Measurements from ENCODE around the gene CENPX. TPM values are rescaled to one million over a fixed set of nuclear protein-coding genes. Genes with fewer than 3 reads are reported as not detected.
A peak's percentile ranks its signal among the peaks of the same experiment; 100 is the strongest.

Gene CENPX
- total RNA-seq: 58.2 and 64.5 TPM in 2 replicates
- 83.2 and 84.3 TPM in 2 replicates for polyA plus RNA-seq

DNA sequence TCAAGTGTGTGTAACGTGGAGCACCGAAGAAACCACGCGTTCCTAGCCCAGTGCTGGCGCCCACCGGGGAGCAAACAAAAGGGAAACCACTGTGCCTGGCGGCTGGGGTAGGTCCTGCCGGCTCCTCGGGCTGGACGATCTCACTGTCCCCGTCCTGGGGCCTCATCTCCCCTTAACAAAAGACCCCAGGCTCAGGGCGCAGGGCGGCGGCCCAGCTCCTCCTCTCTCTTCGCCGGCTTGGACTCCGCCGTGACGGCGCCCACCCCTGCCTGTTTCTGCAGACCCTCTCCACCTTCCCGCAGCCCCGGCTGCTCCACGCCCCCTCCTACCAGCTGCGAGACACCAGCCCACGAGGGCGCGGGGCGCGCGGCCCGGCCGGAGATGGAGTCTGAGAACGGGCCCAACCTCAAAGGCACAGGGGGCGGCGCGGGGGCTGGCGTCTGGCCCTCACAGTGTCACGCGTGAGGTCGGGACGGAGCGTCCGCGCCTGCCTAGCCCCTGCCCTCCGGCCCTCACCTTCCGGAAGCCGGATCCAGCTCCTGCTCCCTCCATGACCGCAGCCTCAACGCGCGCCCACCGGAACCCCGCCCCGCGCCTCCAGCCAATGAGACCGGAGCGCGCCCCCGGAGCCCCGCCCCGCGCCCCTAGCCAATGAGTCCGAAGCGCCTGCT, at the start of gene CENPX:
Gene CENPX (minus strand): TSS at position 569 of the 671 bp plus-strand sequence. CDS start 17 bp downstream, at position 552.
- TF ChIP-seq EZH2phosphoT487 (IDR thresholded peaks at IDR 0.05; ENCODE audit: low read depth, severe bottlenecking, unreplicated experiment): no peak
- no peak for TF ChIP-seq EZH2 (IDR thresholded peaks at IDR 0.05; ENCODE audit: borderline replicate concordance)
- TF ChIP-seq, protein P1, sequence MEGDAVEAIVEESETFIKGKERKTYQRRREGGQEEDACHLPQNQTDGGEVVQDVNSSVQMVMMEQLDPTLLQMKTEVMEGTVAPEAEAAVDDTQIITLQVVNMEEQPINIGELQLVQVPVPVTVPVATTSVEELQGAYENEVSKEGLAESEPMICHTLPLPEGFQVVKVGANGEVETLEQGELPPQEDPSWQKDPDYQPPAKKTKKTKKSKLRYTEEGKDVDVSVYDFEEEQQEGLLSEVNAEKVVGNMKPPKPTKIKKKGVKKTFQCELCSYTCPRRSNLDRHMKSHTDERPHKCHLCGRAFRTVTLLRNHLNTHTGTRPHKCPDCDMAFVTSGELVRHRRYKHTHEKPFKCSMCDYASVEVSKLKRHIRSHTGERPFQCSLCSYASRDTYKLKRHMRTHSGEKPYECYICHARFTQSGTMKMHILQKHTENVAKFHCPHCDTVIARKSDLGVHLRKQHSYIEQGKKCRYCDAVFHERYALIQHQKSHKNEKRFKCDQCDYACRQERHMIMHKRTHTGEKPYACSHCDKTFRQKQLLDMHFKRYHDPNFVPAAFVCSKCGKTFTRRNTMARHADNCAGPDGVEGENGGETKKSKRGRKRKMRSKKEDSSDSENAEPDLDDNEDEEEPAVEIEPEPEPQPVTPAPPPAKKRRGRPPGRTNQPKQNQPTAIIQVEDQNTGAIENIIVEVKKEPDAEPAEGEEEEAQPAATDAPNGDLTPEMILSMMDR (IDR thresholded peaks at IDR 0.05; ENCODE audit: poor library complexity): no peak
- Histone ChIP-seq H3K27ac (no peak within 1 kb of the TSS), H4K20me1 (ENCODE audit: insufficient read depth, poor library complexity, severe bottlenecking) (no peaks in the 10 kb centered on the region), H3K27me3 (no peaks in the 10 kb centered on the region), H3K9me3 (ENCODE audit: low read depth) (no peaks in the 10 kb centered on the region), H3K9me2 (replicated peaks; ENCODE audit: insufficient read depth) (no peaks in the 10 kb centered on the region), H2AFZ (peak within 1 kb of the TSS; percentile 41), H3K36me3 (replicated peaks; ENCODE audit: insufficient read depth, low read depth) (no peaks in the 10 kb centered on the region), H3K4me1 (ENCODE audit: insufficient read depth) (peaks cover 19% of the 10 kb centered on the region), H3K79me2 (peaks cover 11% of the 10 kb centered on the region), H3K4me2 (peak within 1 kb of the TSS; percentile 90), H3K4me3 (peak within 1 kb of the TSS; percentile 32)
- WGBS (ENCODE audit: low lambda C conversion rate, missing lambda C conversion rate): under 1% methylated on average over 36 of the region's 64 CpGs
- no peak for DNase-seq (ENCODE audit: low spot score)

DNA sequence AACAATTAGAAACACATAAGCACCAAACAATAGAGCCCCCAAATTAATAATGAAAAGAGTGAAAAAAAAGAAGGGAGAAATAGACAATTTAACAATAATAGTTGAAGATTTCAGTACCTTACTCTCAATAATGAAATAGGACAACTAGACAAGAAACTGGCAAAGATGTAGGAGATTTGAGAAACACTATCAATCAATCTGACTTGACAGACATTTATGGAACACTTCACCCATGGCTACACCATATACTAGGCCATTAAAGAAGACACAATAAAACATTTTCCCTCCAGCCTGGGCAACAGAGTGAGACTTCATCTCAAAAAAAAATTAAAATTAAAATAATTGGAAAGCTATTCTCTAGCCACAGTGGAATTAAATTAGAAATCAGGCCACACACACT, 47.9 kb upstream of the CENPX start:
- no peaks in the 10 kb centered on the region for H4K20me1 ChIP-seq (ENCODE audit: insufficient read depth, poor library complexity, severe bottlenecking)
- H3K79me2 ChIP-seq: peaks cover 9% of the 10 kb centered on the region
- peaks cover 5% of the 10 kb centered on the region for H3K4me1 ChIP-seq (ENCODE audit: insufficient read depth)
- H3K36me3 ChIP-seq (replicated peaks; ENCODE audit: insufficient read depth, low read depth): no peaks in the 10 kb centered on the region
- no peak overlapping the region for H2AFZ ChIP-seq
- DNase-seq (ENCODE audit: low spot score): no peak
- no peak overlapping the region for H3K4me3 ChIP-seq
- H3K9me3 ChIP-seq (ENCODE audit: low read depth): no peaks in the 10 kb centered on the region
- TF ChIP-seq EZH2phosphoT487 (IDR thresholded peaks at IDR 0.05; ENCODE audit: low read depth, severe bottlenecking, unreplicated experiment): no peak
- TF ChIP-seq EZH2 (IDR thresholded peaks at IDR 0.05; ENCODE audit: borderline replicate concordance): no peak
- TF ChIP-seq, protein P1 (IDR thresholded peaks at IDR 0.05; ENCODE audit: poor library complexity): no peak
- H3K4me2 ChIP-seq: no peak overlapping the region
- H3K9me2 ChIP-seq (replicated peaks; ENCODE audit: insufficient read depth): no peaks in the 10 kb centered on the region
- no peak overlapping the region for H3K27ac ChIP-seq
- no peaks in the 10 kb centered on the region for H3K27me3 ChIP-seq

DNA sequence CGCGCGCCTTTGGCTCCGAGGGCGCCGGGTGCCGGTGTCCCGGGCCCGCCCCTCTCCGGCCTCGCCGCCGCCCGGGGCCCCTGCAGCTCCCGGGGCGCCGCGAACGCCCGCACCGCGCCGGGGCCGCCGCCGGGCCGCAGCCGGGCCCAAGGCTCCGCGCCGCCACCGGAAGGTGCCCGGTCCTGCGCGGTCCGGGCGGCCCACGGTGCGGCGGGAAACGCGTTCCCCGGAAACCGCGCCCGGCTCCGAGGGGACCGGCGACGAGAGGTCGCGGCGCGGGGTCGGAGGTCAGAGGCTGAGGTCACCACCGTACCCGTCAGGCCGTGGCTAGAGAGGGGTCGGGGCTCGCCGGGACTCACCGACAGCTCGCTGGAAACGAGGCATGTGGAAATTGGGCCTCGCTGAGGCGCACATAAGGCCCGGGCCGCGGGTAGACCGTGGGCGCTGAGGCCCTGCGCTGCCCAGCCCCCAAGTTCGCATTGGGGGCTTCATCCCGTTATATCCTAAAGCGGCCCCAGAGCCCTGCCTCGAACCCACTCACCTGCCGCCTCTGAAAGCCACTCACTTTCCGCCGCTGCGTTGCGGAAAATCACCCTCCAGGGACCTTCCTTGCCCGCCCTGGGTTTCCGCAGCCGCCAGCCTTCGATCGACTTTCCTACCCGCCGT, 43.1 kb upstream of the CENPX start, which contains the start of gene DUS1L:
Gene DUS1L (minus strand): TSS at position 167 of the 666 bp plus-strand sequence. CDS start 745 bp downstream, outside the sequence.
- Histone ChIP-seq H3K4me2 (peak within 1 kb of the TSS; percentile 99), H3K4me3 (peak within 1 kb of the TSS; percentile 83), H2AFZ (peak within 1 kb of the TSS; percentile 100), H3K9me2 (replicated peaks; ENCODE audit: insufficient read depth) (no peaks in the 10 kb centered on the region), H3K27me3 (no peaks in the 10 kb centered on the region), H3K36me3 (replicated peaks; ENCODE audit: insufficient read depth, low read depth) (no peaks in the 10 kb centered on the region), H3K9me3 (ENCODE audit: low read depth) (no peaks in the 10 kb centered on the region), H4K20me1 (ENCODE audit: insufficient read depth, poor library complexity, severe bottlenecking) (no peaks in the 10 kb centered on the region), H3K79me2 (peaks cover 17% of the 10 kb centered on the region), H3K4me1 (ENCODE audit: insufficient read depth) (peaks cover 12% of the 10 kb centered on the region), H3K27ac (peak within 1 kb of the TSS; percentile 74)
- WGBS (ENCODE audit: low lambda C conversion rate, missing lambda C conversion rate): 12% methylated on average over 78 of the region's 88 CpGs
- DNase-seq (ENCODE audit: low spot score): peak; percentile 78
- TF ChIP-seq EZH2phosphoT487 (IDR thresholded peaks at IDR 0.05; ENCODE audit: low read depth, severe bottlenecking, unreplicated experiment): no peak
- no peak for TF ChIP-seq EZH2 (IDR thresholded peaks at IDR 0.05; ENCODE audit: borderline replicate concordance)
- TF ChIP-seq, protein P1 (IDR thresholded peaks at IDR 0.05; ENCODE audit: poor library complexity): no peak
